GM10847 (cell line): ENCODE data around the gene SRSF10.
A peak's percentile ranks its signal among the peaks of the same experiment; 100 is the strongest.

Source experiments
- POLR2A ChIP-seq: IDR thresholded peaks from 2 replicates; pipeline ENCODE4 v1.6.1; 2011; ENCODE audit not compliant: insufficient read length; ENCODE audit errors: extremely low read depth

Gene SRSF10

GRCh38 chr1:23979881-23980727 is at the start of gene SRSF10:
TSS of gene SRSF10 (minus strand) at chr1:23980327. CDS start at chr1:23980255, 72 bp downstream.
- peak; percentile 98 for TF ChIP-seq POLR2A

DNA sequence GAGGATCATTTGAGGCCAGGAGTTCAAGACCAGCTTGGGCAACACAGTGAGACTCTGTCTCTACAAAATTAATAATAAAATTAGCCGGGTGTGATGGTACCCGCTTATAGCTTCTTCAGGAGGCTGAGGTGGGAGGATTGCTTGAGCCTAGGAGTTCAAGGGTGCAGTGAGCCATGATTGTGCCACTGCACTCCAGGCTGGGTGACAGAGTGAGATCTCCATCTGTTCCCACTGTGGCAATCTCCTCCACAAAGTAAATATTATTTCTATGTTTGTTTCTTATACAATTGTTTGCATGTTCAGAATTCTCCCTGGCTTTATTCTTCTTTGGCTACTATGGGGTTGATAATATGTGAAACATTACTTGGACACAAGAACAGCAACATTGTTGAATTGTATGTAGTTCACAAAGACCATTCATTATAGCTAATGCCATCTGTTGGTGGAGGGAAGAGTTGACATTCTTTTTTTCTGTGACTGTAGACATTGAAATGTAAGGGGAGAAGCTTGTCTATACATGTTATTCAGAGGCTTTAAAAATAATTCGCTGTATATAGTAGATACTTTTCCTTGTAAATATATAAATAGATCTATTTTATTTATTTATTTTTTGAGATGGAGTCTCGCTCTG is 47.8 kb upstream of the SRSF10 start:
- TF ChIP-seq POLR2A, result no peak

GRCh38 chr1:24022581-24023361 is 42.6 kb upstream of the SRSF10 start:
- TF ChIP-seq POLR2A, result no peak

GRCh38 chr1:24021403-24022266 is 41.5 kb upstream of the SRSF10 start:
- no peak for TF ChIP-seq POLR2A

DNA sequence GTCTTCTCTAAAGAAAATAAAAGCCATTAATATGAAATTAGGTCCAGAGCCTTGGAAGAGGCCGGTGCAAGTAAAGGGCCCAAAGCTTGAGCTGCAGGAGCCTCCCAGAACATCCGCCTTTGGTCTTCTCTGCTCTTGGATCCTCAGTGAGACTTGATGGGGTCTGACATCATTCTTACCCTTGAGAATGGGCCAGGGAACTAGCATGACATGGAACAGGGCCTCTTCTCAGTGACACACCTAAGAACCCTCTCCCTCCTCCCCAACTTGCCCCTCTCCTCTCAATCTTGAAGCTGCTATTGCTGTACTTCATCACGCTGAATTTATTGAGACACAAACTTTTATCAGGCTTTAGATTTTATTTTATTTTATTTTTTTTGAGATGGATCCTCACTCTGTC is 40.3 kb upstream of the SRSF10 start:
- TF ChIP-seq POLR2A, result no peak

GRCh38 chr1:24020025-24020424 is 39.9 kb upstream of the SRSF10 start:
- no peak for TF ChIP-seq POLR2A

DNA sequence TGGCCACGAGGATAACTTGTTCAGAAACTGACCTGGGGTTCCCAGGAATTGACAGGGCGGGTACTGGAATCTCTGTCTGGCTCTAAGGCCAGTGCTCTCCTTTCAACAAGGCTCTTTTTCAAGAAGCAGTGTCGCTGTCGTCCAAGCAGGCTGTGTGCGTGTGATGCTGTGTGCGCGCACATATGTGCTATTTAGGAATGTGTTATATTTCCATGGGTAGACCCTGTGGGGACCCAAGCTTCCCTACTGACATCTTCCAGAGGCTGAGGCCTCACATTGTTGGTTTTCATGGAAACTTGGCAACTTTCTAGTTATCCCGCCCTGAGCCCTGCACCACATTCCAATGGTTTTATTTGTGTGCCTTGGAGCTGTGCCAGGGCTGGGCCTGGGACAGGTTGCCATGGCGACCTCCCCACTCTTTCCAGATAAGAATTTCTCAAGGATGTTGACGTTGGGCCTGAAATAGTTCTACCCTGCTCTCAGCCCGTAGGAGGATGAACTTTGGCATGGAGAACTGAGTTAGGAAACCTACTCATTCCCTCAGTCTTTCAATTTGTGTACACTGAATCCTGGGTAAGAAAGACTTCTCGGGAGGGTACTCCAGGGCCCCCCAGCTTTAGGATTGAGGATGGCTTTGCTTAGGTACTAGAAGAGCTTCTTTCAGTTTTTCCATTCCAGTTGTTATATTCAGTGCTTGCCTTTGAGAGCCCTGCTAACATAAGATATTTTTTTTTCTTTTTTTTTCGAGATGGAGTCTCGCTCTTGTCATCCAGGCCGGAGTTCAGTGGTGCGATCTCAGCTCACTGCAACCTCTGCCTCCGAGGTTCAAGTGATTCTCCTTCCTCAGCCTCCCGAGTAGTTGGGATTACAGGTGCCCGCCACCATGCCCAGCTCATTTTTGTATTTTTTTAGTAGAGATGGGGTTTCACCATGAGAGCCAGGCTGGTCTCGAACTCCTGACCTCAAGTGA is 38.8 kb upstream of the SRSF10 start:
- no peak for TF ChIP-seq POLR2A

GRCh38 chr1:24015221-24016210 is 35.4 kb upstream of the SRSF10 start:
- no peak for TF ChIP-seq POLR2A

DNA sequence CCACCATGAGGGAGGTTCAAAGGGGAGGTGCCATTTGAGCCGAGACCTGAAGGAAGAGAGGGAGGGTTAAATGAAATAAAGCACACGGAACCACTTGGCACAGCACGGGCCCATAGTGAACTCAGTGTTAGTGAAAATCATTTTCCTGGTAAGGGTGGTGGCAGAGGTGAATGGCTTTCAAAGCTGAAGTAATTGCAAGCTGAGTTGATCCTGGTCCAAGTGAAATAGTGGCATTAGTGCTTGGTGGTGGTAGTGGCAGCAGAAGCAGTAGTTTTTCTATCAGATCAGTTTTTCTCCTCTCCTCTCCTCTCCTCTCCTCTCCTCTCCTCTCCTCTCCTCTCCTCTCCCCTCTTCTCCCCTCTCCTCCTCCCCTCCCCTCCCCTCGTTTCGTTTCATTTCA is 30.5 kb upstream of the SRSF10 start:
- TF ChIP-seq POLR2A, result no peak

- no peak for TF ChIP-seq POLR2A
These were observed 29.3 kb upstream of the SRSF10 start for GRCh38 chr1:24009406-24009805.

GRCh38 chr1:24007079-24007478 is 27.0 kb upstream of the SRSF10 start:
- no peak for TF ChIP-seq POLR2A

DNA sequence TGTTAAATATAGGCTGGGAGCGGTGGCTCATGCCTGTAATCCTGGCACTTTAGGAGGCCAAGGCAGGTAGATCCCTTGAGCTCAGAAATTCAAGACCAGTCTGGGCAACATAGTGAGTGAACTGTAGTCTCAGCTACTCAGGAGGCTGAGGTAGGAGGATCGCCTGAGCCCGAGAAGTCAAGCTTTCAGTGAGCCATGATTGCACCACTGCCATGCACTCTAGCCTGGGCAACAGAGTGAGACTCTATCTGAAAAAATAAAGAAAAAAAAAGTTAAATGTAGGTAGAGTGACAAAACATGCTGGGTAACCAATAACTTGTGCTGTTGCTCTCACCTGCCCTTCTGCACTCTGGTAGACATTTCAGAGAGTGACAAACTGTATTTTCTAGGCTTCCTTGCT is 25.0 kb upstream of the SRSF10 start:
- no peak for TF ChIP-seq POLR2A

GRCh38 chr1:24004132-24004531 is 24.0 kb upstream of the SRSF10 start:
- TF ChIP-seq POLR2A, result no peak
